IMR-90 (cell line): ENCODE measurements around the gene MSANTD1.

Source experiments
- BHLHE40 ChIP-seq: fragments of 150-350 bp; IDR thresholded peaks from 2 replicates; pipeline ENCODE4 v1.6.1; 2016; ENCODE audit warnings: mild to moderate bottlenecking, low read depth, low read length
- CEBPB ChIP-seq: IDR thresholded peaks from 2 replicates; pipeline ENCODE4 v1.6.1; 2012; ENCODE audit warnings: low read depth, low read length, improper control_type of control experiment
- CTCF ChIP-seq: conservative IDR thresholded peaks from 2 replicates; pipeline ENCODE4 v1.5.1; 2012; ENCODE audit warnings: mild to moderate bottlenecking, low read depth, low read length, improper control_type of control experiment
- ELK1 ChIP-seq: fragments of 150-350 bp; IDR thresholded peaks from 2 replicates; pipeline ENCODE4 v1.6.1; 2016; ENCODE audit warnings: low read depth, mild to moderate bottlenecking, low read length, moderate library complexity, borderline replicate concordance
- MAZ ChIP-seq: IDR thresholded peaks from 2 replicates; pipeline ENCODE4 v1.6.1; 2012; ENCODE audit warnings: low read depth, mild to moderate bottlenecking, low read length, improper control_type of control experiment, moderate library complexity, borderline replicate concordance
- POLR2A ChIP-seq: IDR thresholded peaks from 2 replicates; pipeline ENCODE4 v1.6.1; 2012; ENCODE audit warnings: mild to moderate bottlenecking, low read depth, low read length
- RAD21 ChIP-seq: IDR thresholded peaks from 2 replicates; pipeline ENCODE4 v1.6.1; 2012; ENCODE audit warnings: low read length, improper control_type of control experiment
- RCOR1 ChIP-seq: IDR thresholded peaks from 2 replicates; pipeline ENCODE4 v1.6.1; 2012; ENCODE audit warnings: mild to moderate bottlenecking, low read length, improper control_type of control experiment; ENCODE audit not compliant: insufficient replicate concordance
- RFX5 ChIP-seq: IDR thresholded peaks from 2 replicates; pipeline ENCODE4 v1.8.0; 2012; ENCODE audit warnings: low read depth, mild to moderate bottlenecking, low read length, moderate library complexity
- SMC3 ChIP-seq: fragments of 150-350 bp; IDR thresholded peaks from 2 replicates; pipeline ENCODE4 v1.6.1; 2016; ENCODE audit warnings: low read depth, mild to moderate bottlenecking, antibody characterized with exemption, low read length, moderate library complexity
- TF ChIP-seq, protein P1 (sequence below): fragments of 150-350 bp; IDR thresholded peaks from 2 replicates; pipeline ENCODE4 v1.6.1; 2017; ENCODE audit warnings: mild to moderate bottlenecking, antibody characterized with exemption, low read length, low read depth

DNA sequence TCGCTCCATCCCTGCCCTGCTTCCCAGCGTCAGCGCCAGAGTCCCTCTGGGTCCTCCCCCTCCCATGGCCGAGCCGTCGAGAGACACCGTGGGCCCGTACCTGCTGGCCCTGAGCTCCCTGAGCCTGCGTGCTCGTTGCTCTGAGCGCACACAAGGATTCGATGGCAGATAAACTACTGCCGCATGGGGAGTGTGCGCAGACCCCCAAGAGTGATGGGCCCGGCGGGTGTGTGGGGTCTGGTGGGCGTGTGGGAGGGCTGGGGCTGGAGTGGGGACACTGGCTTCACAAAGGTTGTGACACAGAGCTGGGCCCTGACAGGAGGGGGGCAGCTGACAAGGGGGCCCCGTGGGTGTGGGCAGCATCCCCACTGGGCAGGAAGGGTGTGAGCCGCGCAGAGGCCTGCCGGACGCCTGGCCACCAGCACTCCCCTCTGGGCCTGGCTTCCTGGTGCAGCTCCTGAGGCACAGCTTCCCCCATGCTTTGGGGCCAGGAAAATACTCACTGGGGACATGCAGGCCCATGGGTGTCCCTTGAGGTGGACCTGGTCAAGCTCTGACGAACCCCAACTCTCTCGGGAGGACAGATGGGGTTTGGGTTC is 39.1 kb downstream of the MSANTD1 start:
- no peak for TF ChIP-seq CTCF
- TF ChIP-seq CEBPB, result no peak
- TF ChIP-seq POLR2A, result no peak
- no peak for TF ChIP-seq RFX5
- no peak for TF ChIP-seq MAZ
- TF ChIP-seq, protein P1, sequence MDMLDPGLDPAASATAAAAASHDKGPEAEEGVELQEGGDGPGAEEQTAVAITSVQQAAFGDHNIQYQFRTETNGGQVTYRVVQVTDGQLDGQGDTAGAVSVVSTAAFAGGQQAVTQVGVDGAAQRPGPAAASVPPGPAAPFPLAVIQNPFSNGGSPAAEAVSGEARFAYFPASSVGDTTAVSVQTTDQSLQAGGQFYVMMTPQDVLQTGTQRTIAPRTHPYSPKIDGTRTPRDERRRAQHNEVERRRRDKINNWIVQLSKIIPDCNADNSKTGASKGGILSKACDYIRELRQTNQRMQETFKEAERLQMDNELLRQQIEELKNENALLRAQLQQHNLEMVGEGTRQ, result no peak
- TF ChIP-seq SMC3, result no peak
- TF ChIP-seq RAD21, result no peak
- TF ChIP-seq BHLHE40, result no peak
- TF ChIP-seq RCOR1, result no peak
- TF ChIP-seq ELK1, result no peak
